Caco-2 (cell line): ENCODE data around the gene BAHD1. TPM values are rescaled to one million over a fixed set of nuclear protein-coding genes. Genes with fewer than 3 reads are reported as not detected.
A peak's percentile ranks its signal among the peaks of the same experiment; 100 is the strongest.

Experiments used
- BruUV-seq: library from RNA; stranded (reverse); fragments of 400-500 nt; replicated peaks from 2 replicates; lab custom pipeline; 2021; lab: Mats Ljungman, UMichigan
- CTCF ChIA-PET: fragments of 300-600 bp; sonication (Branson Sonifier 250); formaldehyde crosslinking; loops from one replicate; lab custom pipeline; 2022; ENCODE audit warnings: antibody characterized with exemption; lab: Charles Lee
- POLR2A ChIA-PET: fragments of 300-600 bp; sonication (Branson Sonifier 250); formaldehyde crosslinking; loops from one replicate; lab custom pipeline; 2022; ENCODE audit warnings: antibody characterized with exemption; lab: Charles Lee
- DNase-seq, 2 experiments: peaks; one replicate each; pipeline versions ENCODE4 v3.0.0 to v3.0.0-alpha.2; 2020 to 2022
- H3K27me3 ChIP-seq: replicated peaks from 2 replicates; pipeline ENCODE4 v1.6.0; 2011; ENCODE audit warnings: low read length; ENCODE audit not compliant: control insufficient read depth, insufficient read depth
- H3K36me3 ChIP-seq: 2 replicates; pipeline ENCODE4 v1.5.1; 2011; ENCODE audit warnings: low read length; ENCODE audit not compliant: control insufficient read depth, insufficient read depth
- H3K4me1 ChIP-seq: fragments of 250-450 bp; sonication (Bioruptor Pico); 2 replicates; pipeline ENCODE4 v1.5.1; 2020; ENCODE audit warnings: mild to moderate bottlenecking
- H3K4me3 ChIP-seq: 2 replicates; pipeline ENCODE4 v1.5.1; 2011; ENCODE audit warnings: low read depth, mild to moderate bottlenecking, control low read depth, low read length
- H3K9me3 ChIP-seq: fragments of 250-450 bp; sonication (Bioruptor Pico); 2 replicates; pipeline ENCODE4 v1.5.1; 2020; ENCODE audit warnings: mild to moderate bottlenecking, moderate library complexity
- H3K27ac Mint-ChIP-seq: one replicate; pipeline ENCODE4 v1.8.0; 2022; ENCODE audit warnings: mixed read lengths; ENCODE audit not compliant: unreplicated experiment
- H3K27me3 Mint-ChIP-seq: one replicate; pipeline ENCODE4 v1.8.0; 2022; ENCODE audit warnings: mixed read lengths; ENCODE audit not compliant: insufficient read depth, unreplicated experiment
- H3K36me3 Mint-ChIP-seq: one replicate; pipeline ENCODE4 v1.8.0; 2022; ENCODE audit warnings: mild to moderate bottlenecking, mixed read lengths; ENCODE audit not compliant: insufficient read depth, unreplicated experiment
- H3K4me1 Mint-ChIP-seq: one replicate; pipeline ENCODE4 v1.8.0; 2022; ENCODE audit warnings: low read depth, mixed read lengths; ENCODE audit not compliant: unreplicated experiment
- H3K4me3 Mint-ChIP-seq: one replicate; pipeline ENCODE4 v1.8.0; 2022; ENCODE audit warnings: mild to moderate bottlenecking, moderate library complexity, mixed read lengths; ENCODE audit not compliant: unreplicated experiment
- H3K9me3 Mint-ChIP-seq: one replicate; pipeline ENCODE4 v1.8.0; 2022; ENCODE audit warnings: mixed read lengths; ENCODE audit not compliant: unreplicated experiment
- CTCF ChIP-seq, 2 experiments: fragments of 200-600 bp in 1 of 2; IDR thresholded peaks; 1 replicate in 1 of 2; 2 replicates in 1 of 2; pipeline versions ENCODE4 v1.5.1 to v1.8.0; 2011 to 2022; ENCODE audit warnings: antibody characterized with exemption in 1 of 2, control low read depth in 1 of 2, inconsistent platforms in 1 of 2, low read depth in 1 of 2, low read length in 1 of 2, mild to moderate bottlenecking in 1 of 2, moderate library complexity in 1 of 2; ENCODE audit not compliant: insufficient read depth in 1 of 2, severe bottlenecking in 1 of 2, unreplicated experiment in 1 of 2
- intact Hi-C: fragments of 100-400 bp; cut with micrococcal nuclease; formaldehyde crosslinking; loops from one replicate; pipeline ENCODE4 v1.10.0; 2022; ENCODE audit not compliant: unreplicated experiment
- total RNA-seq: library from RNA; stranded (reverse); gene quantifications from 2 replicates; pipeline ENCODE4 v1.2.3, GENCODE V29; 2022

The BAHD1 gene
- total RNA-seq, 1 experiment from 2014 or later = 28.1 TPM

GRCh38 chr15:40512440-40512839, 71.7 kb downstream of the BAHD1 start:
- H3K4me3 ChIP-seq = no peak overlapping the region
- no peaks in the 10 kb centered on the region; the same call in 1 of the 2 replicates for H3K27me3 ChIP-seq
- 0 out of 2 replicates have a peak, but pooled peaks cover 6% of the 10 kb centered on the region for H3K4me1 ChIP-seq
- ChIA-PET POLR2A (no interaction called here), CTCF (no interaction called here)
- no TSS peak for BruUV-seq
- intact Hi-C loops = no loop called here
- Mint-ChIP-seq H3K4me3 (peak overlapping the region; percentile 71), H3K27me3 (peaks cover 7% of the 10 kb centered on the region), H3K27ac (peak overlapping the region; percentile 8), H3K9me3 (no peaks in the 10 kb centered on the region), H3K36me3 (peaks cover 4% of the 10 kb centered on the region), H3K4me1 (peaks cover 21% of the 10 kb centered on the region)
- H3K9me3 ChIP-seq = no peaks in the 10 kb centered on the region
- TF ChIP-seq CTCF (IDR thresholded peaks at IDR 0.05; ENCODE audit: insufficient read depth in 1 of 2, low read depth in 1 of 2, low read length in 1 of 2, severe bottlenecking in 1 of 2, unreplicated experiment in 1 of 2) = no peak
- DNase-seq = no peak
- H3K36me3 ChIP-seq = no peaks in the 10 kb centered on the region

- no peak overlapping the region for H3K27ac Mint-ChIP-seq
- CTCF ChIA-PET = no interaction called here
Observed at GRCh38 chr15:40513609-40514008, 72.9 kb downstream of the BAHD1 start.

GRCh38 chr15:40516322-40516721, 75.6 kb downstream of the BAHD1 start:
- CTCF ChIA-PET = no interaction called here
- Mint-ChIP-seq H3K36me3 (peaks cover 4% of the 10 kb centered on the region), H3K27me3 (no peaks in the 10 kb centered on the region), H3K9me3 (no peaks in the 10 kb centered on the region), H3K4me3 (no peak overlapping the region), H3K4me1 (peaks cover 18% of the 10 kb centered on the region), H3K27ac (no peak overlapping the region)
- Histone ChIP-seq H3K4me1 (0 out of 2 replicates have a peak, but pooled peaks cover under 1% of the 10 kb centered on the region), H3K36me3 (no peaks in the 10 kb centered on the region), H3K9me3 (no peaks in the 10 kb centered on the region), H3K27me3 (no peaks in the 10 kb centered on the region), H3K4me3 (no peak overlapping the region)
- intact Hi-C loops = no loop called here
- POLR2A ChIA-PET = no interaction called here
- BruUV-seq = no TSS peak
- no peak for TF ChIP-seq CTCF (IDR thresholded peaks at IDR 0.05; ENCODE audit: insufficient read depth in 1 of 2, low read depth in 1 of 2, low read length in 1 of 2, severe bottlenecking in 1 of 2, unreplicated experiment in 1 of 2)
- DNase-seq = no peak

More at GRCh38 chr15:40513609-40514008, 72.9 kb downstream of the BAHD1 start:
- no TSS peak for BruUV-seq
- POLR2A ChIA-PET = no interaction called here
- H3K4me3 ChIP-seq = no peak overlapping the region
- no peaks in the 10 kb centered on the region for H3K9me3 ChIP-seq
- H3K4me1 ChIP-seq = 0 out of 2 replicates have a peak, but pooled peaks cover 6% of the 10 kb centered on the region
- H3K36me3 Mint-ChIP-seq = peaks cover 4% of the 10 kb centered on the region
- H3K27me3 Mint-ChIP-seq = peaks cover 4% of the 10 kb centered on the region
- H3K36me3 ChIP-seq = no peaks in the 10 kb centered on the region
- H3K27me3 ChIP-seq = no peaks in the 10 kb centered on the region; the same call in 1 of the 2 replicates
- no peak overlapping the region for H3K4me3 Mint-ChIP-seq
- intact Hi-C loops = no loop called here
- DNase-seq = no peak
- H3K9me3 Mint-ChIP-seq = no peaks in the 10 kb centered on the region
- TF ChIP-seq CTCF (IDR thresholded peaks at IDR 0.05; ENCODE audit: insufficient read depth in 1 of 2, low read depth in 1 of 2, low read length in 1 of 2, severe bottlenecking in 1 of 2, unreplicated experiment in 1 of 2) = no peak
- peaks cover 21% of the 10 kb centered on the region for H3K4me1 Mint-ChIP-seq

Other genes with a start within 250 kb of the BAHD1 start
- gene PAK6, start 201.9 kb upstream of the BAHD1 start, total RNA-seq = 19.9 and 20.7 TPM in 2 replicates
- gene ANKRD63, start 157.9 kb upstream of the BAHD1 start, total RNA-seq = 0.28 and 0.79 TPM in 2 replicates
- 4.0 and 4.7 TPM in 2 replicates for gene PLCB2, start 133.0 kb upstream of the BAHD1 start, total RNA-seq
- gene INAFM2, start 117.3 kb upstream of the BAHD1 start, total RNA-seq = 13.4 and 15.4 TPM in 2 replicates
- gene CCDC9B, start 100.0 kb upstream of the BAHD1 start, total RNA-seq = 0.86 and 0.95 TPM in 2 replicates
- gene PHGR1, start 89.9 kb upstream of the BAHD1 start, total RNA-seq = 67.9 and 103 TPM in 2 replicates
- gene DISP2, start 82.7 kb upstream of the BAHD1 start, total RNA-seq = 4.6 and 6.3 TPM in 2 replicates
- gene KNSTRN, start 58.2 kb upstream of the BAHD1 start, total RNA-seq = 67.5 and 74.7 TPM in 2 replicates
- gene IVD, start 35.2 kb upstream of the BAHD1 start, total RNA-seq = 74.5 and 76.6 TPM in 2 replicates
- 17.0 and 19.6 TPM in 2 replicates for gene CHST14, start 30.0 kb downstream of the BAHD1 start, total RNA-seq
- 11.7 and 17.0 TPM in 2 replicates for gene CCDC32, start 124.1 kb downstream of the BAHD1 start, total RNA-seq
- gene RPUSD2, start 128.3 kb downstream of the BAHD1 start, total RNA-seq = 12.9 and 14.6 TPM in 2 replicates
- gene KNL1, start 153.3 kb downstream of the BAHD1 start, total RNA-seq = 24.8 and 29.5 TPM in 2 replicates